Naive B cell (primary cell): ENCODE data around the gene GNAI1. TPM values are rescaled to one million over a fixed set of nuclear protein-coding genes. Genes with fewer than 3 reads are reported as not detected.

Source experiments
- ATAC-seq, 2 donors: fragments of 150-1000 bp; cut with Tn5 transposase; 2 replicates each; pipeline ENCODE4 v1.10.0; 2021; ENCODE audit warnings: low read depth in 2 of 2, mild to moderate bottlenecking in 2 of 2, moderate library complexity in 2 of 2
- DNase-seq: peaks from one replicate; pipeline ENCODE4 v3.0.0; 2022
- H3K27ac Mint-ChIP-seq, 6 donors: one replicate each; pipeline ENCODE4 v1.8.0; 2020 to 2022; ENCODE audit warnings: mild to moderate bottlenecking in 6 of 6, mixed read lengths in 6 of 6, moderate library complexity in 5 of 6, inconsistent platforms in 2 of 6
- H3K27me3 Mint-ChIP-seq, 3 donors: one replicate each; pipeline ENCODE4 v1.8.0; 2021 to 2022; ENCODE audit warnings: mixed read lengths in 3 of 3, mild to moderate bottlenecking in 1 of 3
- H3K36me3 Mint-ChIP-seq, 2 donors: one replicate each; pipeline ENCODE4 v1.8.0; 2020 to 2022; ENCODE audit warnings: mixed read lengths in 2 of 2, inconsistent platforms in 1 of 2, mild to moderate bottlenecking in 1 of 2
- H3K4me1 Mint-ChIP-seq, 3 donors: one replicate each; pipeline ENCODE4 v1.8.0; 2020 to 2022; ENCODE audit warnings: mixed read lengths in 3 of 3, inconsistent platforms in 1 of 3, mild to moderate bottlenecking in 1 of 3, moderate library complexity in 1 of 3
- H3K4me3 Mint-ChIP-seq, 8 donors: one replicate each; pipeline ENCODE4 v1.8.0; 2020 to 2022; ENCODE audit warnings: mild to moderate bottlenecking in 8 of 8, mixed read lengths in 8 of 8, moderate library complexity in 8 of 8, inconsistent platforms in 2 of 8
- H3K9me3 Mint-ChIP-seq, 7 donors: one replicate each; pipeline ENCODE4 v1.8.0; 2020 to 2022; ENCODE audit warnings: mixed read lengths in 7 of 7, mild to moderate bottlenecking in 5 of 7, inconsistent platforms in 2 of 7, moderate library complexity in 1 of 7
- polyA plus RNA-seq, 6 donors: library from polyadenylated mRNA; unstranded; fragments of 300-500 nt; fragmentation: Illumina TruSeq; gene quantifications; one replicate each; pipeline ENCODE4 v1.2.3, GENCODE V29; 2021; ENCODE audit warnings: low read depth in 6 of 6

Gene GNAI1
- polyA plus RNA-seq, 6 donors from 2014 or later, result 0.44 to 1.1 (median 0.93) TPM; not detected in 2

- peaks cover 0 to 7% of the 10 kb centered on the region in 2 donors for H3K36me3 Mint-ChIP-seq
- peak overlapping the region; percentile 79 to 93 (median 89) for H3K4me3 Mint-ChIP-seq
- ATAC-seq, result no peak
- peaks cover 37 to 50% (median 38%) of the 10 kb centered on the region in 3 donors for H3K27me3 Mint-ChIP-seq
- no peak for DNase-seq
- peaks cover 16 to 30% (median 18%) of the 10 kb centered on the region in 3 donors for H3K4me1 Mint-ChIP-seq
- H3K9me3 Mint-ChIP-seq, result peaks cover 0 to 4% (median 0%) of the 10 kb centered on the region in 7 donors
- H3K27ac Mint-ChIP-seq, result no peak overlapping the region
Observed at GRCh38 chr7:80136261-80137055, 1.8 kb downstream of the GNAI1 start.

- Mint-ChIP-seq H3K36me3 (peaks cover 0 to 7% of the 10 kb centered on the region in 2 donors), H3K4me1 (peaks cover 16 to 30% (median 18%) of the 10 kb centered on the region in 3 donors), H3K27me3 (peaks cover 38 to 50% (median 41%) of the 10 kb centered on the region in 3 donors), H3K9me3 (peaks cover 0 to 4% (median 0%) of the 10 kb centered on the region in 7 donors), H3K4me3 (peak overlapping the region in 2 of 8 donors; percentile 14 to 45), H3K27ac (no peak overlapping the region)
- ATAC-seq (no peak), DNase-seq (no peak)
Observed at GRCh38 chr7:80137410-80137809, 2.8 kb downstream of the GNAI1 start.

GRCh38 chr7:80139236-80139635 lies 4.6 kb downstream of the GNAI1 start:
- H3K9me3 Mint-ChIP-seq, result peaks cover 0 to 4% (median 0%) of the 10 kb centered on the region in 7 donors
- peaks cover 12 to 22% (median 13%) of the 10 kb centered on the region in 3 donors for H3K4me1 Mint-ChIP-seq
- H3K27me3 Mint-ChIP-seq, result peaks cover 31 to 42% (median 31%) of the 10 kb centered on the region in 3 donors

GRCh38 chr7:80140388-80140787 lies 5.8 kb downstream of the GNAI1 start:
- H3K4me1 Mint-ChIP-seq, result peaks cover 11 to 20% (median 13%) of the 10 kb centered on the region in 3 donors

More at GRCh38 chr7:80139236-80139635, 4.6 kb downstream of the GNAI1 start:
- H3K27ac Mint-ChIP-seq, result no peak overlapping the region
- no peak for ATAC-seq
- DNase-seq, result no peak
- no peak overlapping the region for H3K4me3 Mint-ChIP-seq
- H3K36me3 Mint-ChIP-seq, result peaks cover 0 to 7% of the 10 kb centered on the region in 2 donors

GRCh38 chr7:80141376-80141775 lies 6.7 kb downstream of the GNAI1 start:
- H3K4me3 Mint-ChIP-seq, result no peak overlapping the region
- no peak overlapping the region for H3K27ac Mint-ChIP-seq
- H3K36me3 Mint-ChIP-seq, result peaks cover 0 to 7% of the 10 kb centered on the region in 2 donors
- no peak for DNase-seq
- peaks cover 24 to 32% (median 25%) of the 10 kb centered on the region in 3 donors for H3K27me3 Mint-ChIP-seq
- ATAC-seq, result no peak
- H3K4me1 Mint-ChIP-seq, result peaks cover 6 to 12% (median 6%) of the 10 kb centered on the region in 3 donors
- H3K9me3 Mint-ChIP-seq, result peaks cover 0 to 4% (median 0%) of the 10 kb centered on the region in 7 donors

More at GRCh38 chr7:80140388-80140787, 5.8 kb downstream of the GNAI1 start:
- Mint-ChIP-seq H3K36me3 (peaks cover 0 to 7% of the 10 kb centered on the region in 2 donors), H3K27ac (no peak overlapping the region), H3K9me3 (peaks cover 0 to 4% (median 0%) of the 10 kb centered on the region in 7 donors), H3K27me3 (peaks cover 30 to 41% (median 30%) of the 10 kb centered on the region in 3 donors), H3K4me3 (no peak overlapping the region)
- ATAC-seq (no peak), DNase-seq (no peak)

GRCh38 chr7:80142853-80143580 lies 8.4 kb downstream of the GNAI1 start:
- no peak overlapping the region for H3K27ac Mint-ChIP-seq
- H3K36me3 Mint-ChIP-seq, result no peaks in the 10 kb centered on the region
- DNase-seq (no peak), ATAC-seq (no peak)
- H3K4me3 Mint-ChIP-seq, result no peak overlapping the region
- peaks cover 10 to 18% (median 13%) of the 10 kb centered on the region in 3 donors for H3K27me3 Mint-ChIP-seq
- no peaks in the 10 kb centered on the region for H3K4me1 Mint-ChIP-seq
- H3K9me3 Mint-ChIP-seq, result no peaks in the 10 kb centered on the region

DNA sequence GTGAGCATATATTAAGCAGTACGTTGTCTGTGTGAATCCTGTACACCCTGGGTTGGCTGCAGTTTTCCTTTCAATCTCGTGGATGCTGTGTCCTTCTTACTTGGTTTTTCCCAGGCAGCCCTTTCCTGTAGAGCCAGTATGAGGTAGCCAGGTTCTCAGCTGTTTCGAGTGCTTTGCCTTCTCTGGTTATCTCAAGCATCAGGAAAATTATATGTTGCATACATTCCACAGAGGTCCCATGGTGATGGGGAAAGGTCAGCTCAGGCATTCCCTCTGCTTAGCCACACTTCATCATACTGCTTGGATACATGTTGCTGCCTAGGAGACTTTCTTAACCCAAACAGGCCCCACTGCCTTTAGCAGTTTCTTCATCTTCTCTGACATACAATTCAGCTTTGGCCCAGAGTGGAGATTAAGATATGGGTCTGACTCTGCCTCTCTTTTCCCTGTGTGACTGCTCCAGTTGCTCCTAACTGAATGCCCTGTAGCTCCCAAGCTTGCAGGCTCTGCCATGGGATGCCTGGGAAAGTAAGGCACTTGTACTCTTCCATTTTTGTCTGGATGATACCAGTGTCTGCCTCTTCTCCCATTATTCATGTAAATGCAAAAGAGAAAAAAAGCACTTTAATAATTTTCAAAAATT lies 11.3 kb downstream of the GNAI1 start:
- no peaks in the 10 kb centered on the region for H3K9me3 Mint-ChIP-seq
- H3K4me1 Mint-ChIP-seq, result no peaks in the 10 kb centered on the region

GRCh38 chr7:80146545-80147182 lies 12.0 kb downstream of the GNAI1 start:
- no peak for DNase-seq
- Mint-ChIP-seq H3K4me1 (no peaks in the 10 kb centered on the region), H3K27me3 (peaks cover 0 to 7% (median 0%) of the 10 kb centered on the region in 3 donors), H3K9me3 (no peaks in the 10 kb centered on the region), H3K4me3 (no peak overlapping the region), H3K36me3 (no peaks in the 10 kb centered on the region), H3K27ac (no peak overlapping the region)
- ATAC-seq, result no peak

More for the DNA sequence above, 11.3 kb downstream of the GNAI1 start:
- Mint-ChIP-seq H3K27me3 (peaks cover 0 to 11% (median 5%) of the 10 kb centered on the region in 3 donors), H3K27ac (no peak overlapping the region), H3K4me3 (no peak overlapping the region), H3K36me3 (no peaks in the 10 kb centered on the region)
- ATAC-seq, result no peak
- no peak for DNase-seq

DNA sequence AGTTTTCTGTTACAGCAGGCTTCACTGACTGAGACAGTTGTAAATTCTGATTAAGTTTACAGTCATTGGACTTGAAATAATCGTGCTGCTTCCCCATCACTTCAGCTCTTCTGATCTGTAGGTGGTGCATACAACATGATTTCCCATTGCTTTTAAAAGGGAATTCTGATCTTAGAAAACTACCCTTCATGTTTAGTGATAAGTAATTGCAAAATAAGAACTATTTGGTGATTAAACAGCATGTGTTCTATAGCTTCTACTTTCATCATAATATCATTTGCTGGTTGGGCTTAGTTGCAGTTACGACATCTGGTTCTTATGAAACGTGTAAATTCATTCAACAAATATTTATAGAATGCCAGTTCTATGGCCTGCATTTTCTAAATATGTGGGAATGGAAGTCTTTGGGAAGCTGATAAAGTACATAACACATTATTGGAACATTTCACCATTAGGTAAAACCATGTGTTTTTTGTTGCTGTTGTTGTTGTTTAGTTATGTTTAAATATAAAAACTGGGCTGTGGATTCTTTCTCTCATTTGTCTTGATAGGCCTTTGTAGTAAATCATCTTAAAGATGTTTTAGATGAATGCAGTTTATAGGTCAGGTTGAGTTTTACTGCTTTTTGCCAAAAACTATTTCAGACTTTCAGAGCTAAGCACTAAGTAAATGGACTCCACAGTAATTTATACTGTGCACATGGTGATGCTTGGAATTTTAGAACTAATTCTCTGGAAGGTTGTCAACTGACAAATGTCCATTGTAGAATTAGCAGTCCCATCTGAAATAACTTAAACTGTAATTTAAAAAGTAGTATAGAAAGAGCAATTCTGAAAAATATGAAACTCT lies 13.1 kb downstream of the GNAI1 start:
- H3K36me3 Mint-ChIP-seq, result no peaks in the 10 kb centered on the region

GRCh38 chr7:80150611-80151273 lies 16.1 kb downstream of the GNAI1 start:
- H3K4me1 Mint-ChIP-seq, result no peaks in the 10 kb centered on the region
- H3K4me3 Mint-ChIP-seq, result no peak overlapping the region
- DNase-seq (no peak), ATAC-seq (no peak)
- no peaks in the 10 kb centered on the region for H3K9me3 Mint-ChIP-seq
- H3K27ac Mint-ChIP-seq, result no peak overlapping the region
- no peaks in the 10 kb centered on the region for H3K27me3 Mint-ChIP-seq
- no peaks in the 10 kb centered on the region for H3K36me3 Mint-ChIP-seq

More for the DNA sequence above, 13.1 kb downstream of the GNAI1 start:
- DNase-seq, result no peak
- Mint-ChIP-seq H3K27ac (no peak overlapping the region), H3K9me3 (no peaks in the 10 kb centered on the region), H3K4me3 (no peak overlapping the region), H3K27me3 (no peaks in the 10 kb centered on the region), H3K4me1 (no peaks in the 10 kb centered on the region)
- no peak for ATAC-seq

- Mint-ChIP-seq H3K4me3 (no peak overlapping the region), H3K9me3 (no peaks in the 10 kb centered on the region), H3K36me3 (no peaks in the 10 kb centered on the region), H3K27me3 (no peaks in the 10 kb centered on the region), H3K4me1 (no peaks in the 10 kb centered on the region), H3K27ac (no peak overlapping the region)
- ATAC-seq (no peak), DNase-seq (no peak)
Observed at GRCh38 chr7:80151274-80151665, 16.6 kb downstream of the GNAI1 start.

DNA sequence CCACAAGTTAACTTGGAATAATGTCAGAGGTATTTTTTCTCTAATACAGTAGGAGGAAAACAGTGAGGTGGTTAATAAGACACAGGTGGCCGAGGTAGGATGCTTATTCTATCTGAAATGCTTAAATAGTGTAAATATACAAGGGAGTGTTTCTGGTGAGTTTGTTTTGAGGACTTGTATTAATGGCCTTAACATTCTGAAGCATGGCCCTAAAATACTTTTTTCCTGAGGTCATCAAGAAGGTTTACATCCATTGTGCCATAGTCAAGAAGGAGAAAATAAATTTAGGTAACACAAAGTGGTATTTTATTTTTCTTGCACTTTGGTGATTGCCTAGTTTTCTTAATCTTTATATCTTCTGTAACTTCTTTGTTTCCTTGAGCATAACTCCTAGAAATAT lies 18.8 kb downstream of the GNAI1 start:
- no peak overlapping the region for H3K4me3 Mint-ChIP-seq
- DNase-seq, result no peak
- no peaks in the 10 kb centered on the region for H3K4me1 Mint-ChIP-seq
- H3K36me3 Mint-ChIP-seq, result no peaks in the 10 kb centered on the region
- H3K27ac Mint-ChIP-seq, result no peak overlapping the region
- no peak for ATAC-seq
- H3K9me3 Mint-ChIP-seq, result peaks cover 0 to 2% (median 0%) of the 10 kb centered on the region in 7 donors
- no peaks in the 10 kb centered on the region for H3K27me3 Mint-ChIP-seq
